KOPT-K1 (cell line): Measurements from ENCODE around the gene MT1G.

Experiments used
- H3K27ac ChIP-seq: fragments of 200-600 bp; sonication (generic); 2 replicates; pipeline ENCODE4 v1.5.1; 2016; ENCODE audit warnings: antibody characterized with exemption, mild to moderate bottlenecking, low read depth, low read length; ENCODE audit not compliant: poor library complexity, severe bottlenecking
- H3K36me3 ChIP-seq: fragments of 200-600 bp; sonication (generic); 2 replicates; pipeline ENCODE4 v1.5.1; 2017; ENCODE audit warnings: antibody characterized with exemption, mild to moderate bottlenecking, low read length, moderate library complexity; ENCODE audit not compliant: insufficient read depth
- H3K9me3 ChIP-seq: fragments of 200-600 bp; sonication (generic); 2 replicates; pipeline ENCODE4 v1.5.1; 2017; ENCODE audit warnings: antibody characterized with exemption, low read length, mild to moderate bottlenecking; ENCODE audit not compliant: insufficient read depth, poor library complexity, severe bottlenecking

Gene MT1G

GRCh38 chr16:56637814-56638750 is 29.8 kb downstream of the MT1G start, which contains the start of gene MT1A:
MT1A (plus strand) TSS chr16:56638666; CDS start chr16:56638739, 73 bp downstream.
- Histone ChIP-seq H3K36me3 (no peaks in the 10 kb centered on the region), H3K27ac (no peak within 1 kb of the TSS)

GRCh38 chr16:56636616-56637413 is 31.1 kb downstream of the MT1G start:
- Histone ChIP-seq H3K36me3 (no peaks in the 10 kb centered on the region), H3K9me3 (no peaks in the 10 kb centered on the region), H3K27ac (no peak overlapping the region)

More at GRCh38 chr16:56637814-56638750, 29.8 kb downstream of the MT1G start, which contains the start of gene MT1A:
- H3K9me3 ChIP-seq, result no peaks in the 10 kb centered on the region

- Histone ChIP-seq H3K36me3 (no peaks in the 10 kb centered on the region), H3K27ac (no peak overlapping the region), H3K9me3 (no peaks in the 10 kb centered on the region)
Observed at GRCh38 chr16:56635441-56635967, 32.4 kb downstream of the MT1G start.

- Histone ChIP-seq H3K9me3 (no peaks in the 10 kb centered on the region), H3K36me3 (no peaks in the 10 kb centered on the region), H3K27ac (no peak overlapping the region)
Observed at GRCh38 chr16:56634715-56635440, 33.0 kb downstream of the MT1G start.

- Histone ChIP-seq H3K36me3 (no peaks in the 10 kb centered on the region), H3K27ac (no peak overlapping the region), H3K9me3 (no peaks in the 10 kb centered on the region)
Observed at GRCh38 chr16:56633535-56633934, 34.3 kb downstream of the MT1G start.

GRCh38 chr16:56632848-56633365 is 35.0 kb downstream of the MT1G start:
- Histone ChIP-seq H3K9me3 (no peaks in the 10 kb centered on the region), H3K27ac (no peak overlapping the region), H3K36me3 (no peaks in the 10 kb centered on the region)

GRCh38 chr16:56632156-56632847 is 35.6 kb downstream of the MT1G start, which contains the start of gene MT1M:
MT1M (plus strand) TSS chr16:56632659; CDS start chr16:56632732, 73 bp downstream.
- no peaks in the 10 kb centered on the region for H3K9me3 ChIP-seq
- no peak within 1 kb of the TSS for H3K27ac ChIP-seq
- H3K36me3 ChIP-seq, result no peaks in the 10 kb centered on the region

GRCh38 chr16:56631832-56632155 is 36.1 kb downstream of the MT1G start:
- Histone ChIP-seq H3K27ac (no peak overlapping the region), H3K9me3 (no peaks in the 10 kb centered on the region), H3K36me3 (no peaks in the 10 kb centered on the region)

- H3K36me3 ChIP-seq, result no peaks in the 10 kb centered on the region
- H3K27ac ChIP-seq, result no peak overlapping the region
- no peaks in the 10 kb centered on the region for H3K9me3 ChIP-seq
Observed at GRCh38 chr16:56631197-56631596, 36.7 kb downstream of the MT1G start.

- Histone ChIP-seq H3K36me3 (no peaks in the 10 kb centered on the region), H3K27ac (no peak overlapping the region)
Observed at GRCh38 chr16:56630134-56630533, 37.7 kb downstream of the MT1G start.

GRCh38 chr16:56629531-56629930 is 38.3 kb downstream of the MT1G start:
- H3K9me3 ChIP-seq, result no peaks in the 10 kb centered on the region
- no peak overlapping the region for H3K27ac ChIP-seq
- no peaks in the 10 kb centered on the region for H3K36me3 ChIP-seq

More at GRCh38 chr16:56630134-56630533, 37.7 kb downstream of the MT1G start:
- H3K9me3 ChIP-seq, result no peaks in the 10 kb centered on the region

GRCh38 chr16:56628486-56629350 is 39.1 kb downstream of the MT1G start:
- Histone ChIP-seq H3K9me3 (no peaks in the 10 kb centered on the region), H3K27ac (no peak overlapping the region), H3K36me3 (no peaks in the 10 kb centered on the region)

GRCh38 chr16:56626685-56627084 is 41.2 kb downstream of the MT1G start:
- H3K27ac ChIP-seq, result no peak overlapping the region
- no peaks in the 10 kb centered on the region for H3K9me3 ChIP-seq
- no peaks in the 10 kb centered on the region for H3K36me3 ChIP-seq
